Kidney epithelial cell (primary cell): ENCODE data around the gene ATCAY. TPM values are rescaled to one million over a fixed set of nuclear protein-coding genes. Genes with fewer than 3 reads are reported as not detected.
"Not testable (repeated sequence)": the region's sequence is repeated elsewhere in the genome, so short reads cannot be mapped to it uniquely, and the experiment has no call there.

Experiments used
- DNase-seq: peaks from one replicate; pipeline ENCODE4 v3.0.0-alpha.2; 2010; ENCODE audit warnings: low read depth
- H3K27me3 ChIP-seq: 2 replicates; pipeline ENCODE4 v1.6.0; 2011; ENCODE audit warnings: low read length; ENCODE audit not compliant: control insufficient read depth, insufficient read depth
- H3K36me3 ChIP-seq: 2 replicates; pipeline ENCODE4 v1.5.1; 2011; ENCODE audit warnings: low read length; ENCODE audit not compliant: control insufficient read depth, insufficient read depth
- H3K4me3 ChIP-seq: 2 replicates; pipeline ENCODE4 v1.5.1; 2011; ENCODE audit warnings: low read depth, mild to moderate bottlenecking, control low read depth, low read length
- total RNA-seq: library from RNA; depleted of rRNA; stranded (reverse); fragments of >200 nt; gene quantifications from 2 replicates; pipeline ENCODE4 v1.2.3, GENCODE V29; 2015
- TF ChIP-seq, protein P1 (sequence below): IDR thresholded peaks from 2 replicates; pipeline ENCODE4 v1.5.1; 2011; ENCODE audit warnings: mild to moderate bottlenecking, moderate library complexity, low read length, control low read depth, inconsistent platforms; ENCODE audit not compliant: insufficient read depth, poor library complexity, severe bottlenecking

ATCAY gene
- total RNA-seq, 1 donor from 2014 or later = not detected

DNA sequence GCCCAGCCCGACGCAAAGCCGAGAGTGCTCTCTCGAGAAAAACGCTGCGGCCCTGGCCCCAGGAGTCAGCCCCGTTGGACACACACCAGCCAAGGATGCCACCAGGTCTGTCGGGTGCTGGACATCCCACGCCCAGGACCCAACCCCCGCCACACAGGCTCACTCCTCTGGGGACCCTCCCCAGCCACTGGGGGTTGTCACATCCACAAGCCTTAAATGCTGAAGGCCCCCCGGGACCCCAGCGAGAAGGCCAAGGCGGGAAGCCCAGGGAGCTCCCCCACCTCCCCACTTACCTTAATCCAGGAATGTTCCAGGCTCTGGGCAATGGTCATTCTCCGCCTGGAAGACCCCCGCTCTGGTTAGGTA, 79.3 kb downstream of the ATCAY start:
- peaks cover 1% of the 10 kb centered on the region for H3K36me3 ChIP-seq
- H3K4me3 ChIP-seq = no peak overlapping the region
- TF ChIP-seq, protein P1, sequence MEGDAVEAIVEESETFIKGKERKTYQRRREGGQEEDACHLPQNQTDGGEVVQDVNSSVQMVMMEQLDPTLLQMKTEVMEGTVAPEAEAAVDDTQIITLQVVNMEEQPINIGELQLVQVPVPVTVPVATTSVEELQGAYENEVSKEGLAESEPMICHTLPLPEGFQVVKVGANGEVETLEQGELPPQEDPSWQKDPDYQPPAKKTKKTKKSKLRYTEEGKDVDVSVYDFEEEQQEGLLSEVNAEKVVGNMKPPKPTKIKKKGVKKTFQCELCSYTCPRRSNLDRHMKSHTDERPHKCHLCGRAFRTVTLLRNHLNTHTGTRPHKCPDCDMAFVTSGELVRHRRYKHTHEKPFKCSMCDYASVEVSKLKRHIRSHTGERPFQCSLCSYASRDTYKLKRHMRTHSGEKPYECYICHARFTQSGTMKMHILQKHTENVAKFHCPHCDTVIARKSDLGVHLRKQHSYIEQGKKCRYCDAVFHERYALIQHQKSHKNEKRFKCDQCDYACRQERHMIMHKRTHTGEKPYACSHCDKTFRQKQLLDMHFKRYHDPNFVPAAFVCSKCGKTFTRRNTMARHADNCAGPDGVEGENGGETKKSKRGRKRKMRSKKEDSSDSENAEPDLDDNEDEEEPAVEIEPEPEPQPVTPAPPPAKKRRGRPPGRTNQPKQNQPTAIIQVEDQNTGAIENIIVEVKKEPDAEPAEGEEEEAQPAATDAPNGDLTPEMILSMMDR = no peak
- no peaks in the 10 kb centered on the region for H3K27me3 ChIP-seq
- no peak for DNase-seq

- peaks cover 2% of the 10 kb centered on the region for H3K36me3 ChIP-seq
- TF ChIP-seq, protein P1 = no peak
- no peak overlapping the region for H3K4me3 ChIP-seq
- no peaks in the 10 kb centered on the region for H3K27me3 ChIP-seq
- no peak for DNase-seq
Measured at GRCh38 chr19:3961007-3961406, 80.5 kb downstream of the ATCAY start.

DNA sequence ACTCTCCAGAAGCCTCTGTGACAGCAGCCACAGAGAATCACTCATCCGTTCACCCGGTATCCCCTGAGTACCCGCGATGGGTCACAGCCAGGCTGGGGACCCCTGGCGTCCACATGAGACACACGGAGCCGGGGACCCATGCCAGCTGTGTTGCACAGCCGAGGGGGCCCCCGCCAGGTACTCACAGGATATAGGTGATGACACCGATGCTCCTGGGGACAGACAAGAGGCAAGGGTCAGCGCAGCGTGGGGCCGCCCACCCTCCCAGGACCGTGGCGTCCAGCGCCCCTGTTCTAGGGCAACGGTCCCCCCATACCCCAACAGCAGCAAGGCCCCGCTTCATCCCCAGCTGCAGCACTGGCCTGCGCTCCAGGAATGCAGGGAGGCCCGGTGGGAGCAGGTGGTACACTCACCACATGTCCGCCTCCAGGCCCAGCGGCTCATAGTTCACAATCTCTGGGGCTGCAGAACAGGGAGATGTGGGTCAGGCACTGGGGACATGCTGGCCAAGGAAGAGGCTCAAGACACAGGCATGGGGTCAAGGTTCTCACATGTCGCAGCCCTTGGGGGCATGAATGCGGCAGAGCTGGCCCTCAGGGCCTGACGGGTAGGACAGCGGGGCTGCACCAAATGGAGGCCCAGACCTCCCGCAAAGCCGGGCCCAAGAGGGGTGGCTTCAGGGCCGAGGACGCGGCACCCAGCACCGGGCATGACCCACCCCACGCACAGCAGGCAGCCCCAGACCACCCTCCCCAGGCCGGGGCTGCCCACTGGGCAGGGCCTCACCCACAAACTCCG, 83.2 kb downstream of the ATCAY start:
- peaks cover 3% of the 10 kb centered on the region for H3K36me3 ChIP-seq
- no peaks in the 10 kb centered on the region for H3K27me3 ChIP-seq
- H3K4me3 ChIP-seq = no peak overlapping the region
- TF ChIP-seq, protein P1 = no peak
- DNase-seq = no peak

- no peak for DNase-seq
- H3K4me3 ChIP-seq = no peak overlapping the region
- TF ChIP-seq, protein P1 = no peak
- H3K27me3 ChIP-seq = no peaks in the 10 kb centered on the region
- peaks cover 3% of the 10 kb centered on the region for H3K36me3 ChIP-seq
Measured at GRCh38 chr19:3964256-3965194, 84.0 kb downstream of the ATCAY start.

- no peak for DNase-seq
- Histone ChIP-seq H3K36me3 (peaks cover 3% of the 10 kb centered on the region), H3K4me3 (no peak overlapping the region), H3K27me3 (no peaks in the 10 kb centered on the region)
- TF ChIP-seq, protein P1 = no peak
Measured at GRCh38 chr19:3966051-3967017, 85.8 kb downstream of the ATCAY start.

DNA sequence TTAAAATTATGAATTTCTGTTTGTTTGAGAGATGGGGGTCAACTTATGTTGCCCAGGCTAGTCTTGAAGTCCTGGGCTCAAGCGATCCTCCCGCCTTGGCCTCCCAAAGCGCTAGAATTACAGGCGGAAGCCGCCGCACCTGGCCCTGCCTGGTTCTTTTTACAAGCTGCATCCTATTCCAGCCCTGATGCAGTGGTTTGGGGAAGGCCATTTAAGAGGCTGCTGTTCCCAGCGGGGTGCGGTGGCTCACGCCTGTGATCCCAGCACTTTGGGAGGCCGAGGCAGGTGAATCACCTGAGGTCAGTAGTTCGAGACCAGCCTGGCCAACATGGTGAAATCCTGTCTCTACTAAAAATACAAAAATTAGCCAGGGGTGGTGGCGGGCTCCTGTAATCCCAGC, 87.5 kb downstream of the ATCAY start:
- not testable (repeated sequence) for H3K4me3 ChIP-seq, DNase-seq, H3K27me3 ChIP-seq, H3K36me3 ChIP-seq
